ENCODE measurements around the gene UGT1A10. TPM values are rescaled to one million over a fixed set of nuclear protein-coding genes. Genes with fewer than 3 reads are reported as not detected.

Gene UGT1A10
- total and polyA plus RNA-seq, 2 of the 13 experiments (the other 11 are each of a cell fraction or from before 2014, with no cell fraction given) = not detected

DNA sequence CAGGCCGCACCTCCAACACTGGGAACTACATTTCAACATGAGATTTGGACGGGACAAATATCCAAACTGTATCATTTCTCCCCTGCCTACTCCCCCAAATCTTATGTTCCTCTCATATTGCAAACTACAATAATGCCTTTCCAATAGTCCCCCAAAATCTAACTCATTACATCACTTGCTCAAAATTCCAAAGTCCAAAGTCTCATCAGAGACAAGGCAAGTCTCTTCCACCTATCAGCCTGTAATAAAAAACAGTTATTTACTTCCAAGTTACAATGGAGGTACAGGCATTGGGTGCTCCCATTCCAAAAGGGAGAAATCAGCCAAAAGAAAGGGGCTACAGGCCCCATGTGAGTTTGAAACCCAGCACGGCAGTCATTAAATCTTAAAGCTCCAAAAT is 31.4 kb upstream of the UGT1A10 start:
- H3K9me3 ChIP-seq (ENCODE audit: low read length) = no peaks in the 10 kb centered on the region
- in situ Hi-C loops (cut with HindIII; ENCODE audit: extremely low pct_ligation_motif_present, low pct_unique_long_range_greater_than_20kb) = no loop called here
- DNase-seq (ENCODE audit: low spot score) (no peak), ATAC-seq (no peak), FAIRE-seq (no peak)
- no peak overlapping the region for H3K4me2 ChIP-seq (ENCODE audit: low read depth, low read length)
- H4K20me1 ChIP-seq (ENCODE audit: insufficient read depth, low read length) = no peaks in the 10 kb centered on the region
- H3K36me3 ChIP-seq (replicated peaks in 1 of 2; ENCODE audit: control insufficient read depth in 1 of 2, insufficient read depth in 2 of 2, low read length in 2 of 2) = no peaks in the 10 kb centered on the region
- H3K27me3 ChIP-seq (ENCODE audit: control insufficient read depth in 1 of 2, insufficient read depth in 2 of 2, low read length in 2 of 2) = 0 out of 5 replicates have a peak, but pooled peaks cover 0 to 1% of the 10 kb centered on the region in 2 experiments
- H3K27ac ChIP-seq (ENCODE audit: extremely low read length, insufficient read depth, low read length) = no peak overlapping the region
- WGBS (ENCODE audit: low lambda C conversion rate) = 76% methylated on average over 3 of the region's 3 CpGs
- BruUV-seq (replicated peaks) = no TSS peak
- CTCF ChIA-PET (ENCODE audit: low intra/inter-chr PET ratio, low total read pairs) = no interaction called here
- no peak overlapping the region for H3K4me3 ChIP-seq (replicated peaks in 1 of 3; ENCODE audit: insufficient read depth in 1 of 3, low read depth in 2 of 3, low read length in 3 of 3)
- intact Hi-C loops (cut with micrococcal nuclease; ENCODE audit: unreplicated experiment) = no loop called here
- H2AFZ ChIP-seq (ENCODE audit: low read length) = no peak overlapping the region
- no peak for TF ChIP-seq NFE2L1 (CRISPR knock-in tag; IDR thresholded peaks at IDR 0.05; ENCODE audit: borderline replicate concordance)
- no peak for TF ChIP-seq HNRNPUL1 (IDR thresholded peaks at IDR 0.05; ENCODE audit: low read depth, low read length)
- TF ChIP-seq MLLT10 (CRISPR knock-in tag; IDR thresholded peaks at IDR 0.05) = no peak
- TF ChIP-seq NKX3-1 (CRISPR knock-in tag; IDR thresholded peaks at IDR 0.05) = no peak
- TF ChIP-seq, protein P1, sequence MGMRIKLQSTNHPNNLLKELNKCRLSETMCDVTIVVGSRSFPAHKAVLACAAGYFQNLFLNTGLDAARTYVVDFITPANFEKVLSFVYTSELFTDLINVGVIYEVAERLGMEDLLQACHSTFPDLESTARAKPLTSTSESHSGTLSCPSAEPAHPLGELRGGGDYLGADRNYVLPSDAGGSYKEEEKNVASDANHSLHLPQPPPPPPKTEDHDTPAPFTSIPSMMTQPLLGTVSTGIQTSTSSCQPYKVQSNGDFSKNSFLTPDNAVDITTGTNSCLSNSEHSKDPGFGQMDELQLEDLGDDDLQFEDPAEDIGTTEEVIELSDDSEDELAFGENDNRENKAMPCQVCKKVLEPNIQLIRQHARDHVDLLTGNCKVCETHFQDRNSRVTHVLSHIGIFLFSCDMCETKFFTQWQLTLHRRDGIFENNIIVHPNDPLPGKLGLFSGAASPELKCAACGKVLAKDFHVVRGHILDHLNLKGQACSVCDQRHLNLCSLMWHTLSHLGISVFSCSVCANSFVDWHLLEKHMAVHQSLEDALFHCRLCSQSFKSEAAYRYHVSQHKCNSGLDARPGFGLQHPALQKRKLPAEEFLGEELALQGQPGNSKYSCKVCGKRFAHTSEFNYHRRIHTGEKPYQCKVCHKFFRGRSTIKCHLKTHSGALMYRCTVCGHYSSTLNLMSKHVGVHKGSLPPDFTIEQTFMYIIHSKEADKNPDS (CRISPR knock-in tag; IDR thresholded peaks at IDR 0.05) = no peak
- no peak for TF ChIP-seq EP300 (IDR thresholded peaks at IDR 0.05; ENCODE audit: low read depth in 2 of 2, low read length in 2 of 2)
- no peak for TF ChIP-seq EP300 (CRISPR knock-in tag; IDR thresholded peaks at IDR 0.05; ENCODE audit: borderline replicate concordance)
- TF ChIP-seq CEBPG (CRISPR knock-in tag; IDR thresholded peaks at IDR 0.05) = no peak
- TF ChIP-seq CAMTA2 (CRISPR knock-in tag; IDR thresholded peaks at IDR 0.05; ENCODE audit: borderline replicate concordance) = no peak
- no peak for TF ChIP-seq NFKB2 (CRISPR knock-in tag; IDR thresholded peaks at IDR 0.05; ENCODE audit: borderline replicate concordance)
- TF ChIP-seq ZNF180 (CRISPR knock-in tag; IDR thresholded peaks at IDR 0.05; ENCODE audit: borderline replicate concordance, low read depth) = no peak
- no peak for TF ChIP-seq ZNF567 (CRISPR knock-in tag; IDR thresholded peaks at IDR 0.05; ENCODE audit: borderline replicate concordance)
- TF ChIP-seq, protein P2, sequence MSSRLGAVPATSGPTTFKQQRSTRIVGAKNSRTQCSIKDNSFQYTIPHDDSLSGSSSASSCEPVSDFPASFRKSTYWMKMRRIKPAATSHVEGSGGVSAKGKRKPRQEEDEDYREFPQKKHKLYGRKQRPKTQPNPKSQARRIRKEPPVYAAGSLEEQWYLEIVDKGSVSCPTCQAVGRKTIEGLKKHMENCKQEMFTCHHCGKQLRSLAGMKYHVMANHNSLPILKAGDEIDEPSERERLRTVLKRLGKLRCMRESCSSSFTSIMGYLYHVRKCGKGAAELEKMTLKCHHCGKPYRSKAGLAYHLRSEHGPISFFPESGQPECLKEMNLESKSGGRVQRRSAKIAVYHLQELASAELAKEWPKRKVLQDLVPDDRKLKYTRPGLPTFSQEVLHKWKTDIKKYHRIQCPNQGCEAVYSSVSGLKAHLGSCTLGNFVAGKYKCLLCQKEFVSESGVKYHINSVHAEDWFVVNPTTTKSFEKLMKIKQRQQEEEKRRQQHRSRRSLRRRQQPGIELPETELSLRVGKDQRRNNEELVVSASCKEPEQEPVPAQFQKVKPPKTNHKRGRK (CRISPR knock-in tag; IDR thresholded peaks at IDR 0.05) = no peak
- no peak for TF ChIP-seq ZNF749 (CRISPR knock-in tag; IDR thresholded peaks at IDR 0.05; ENCODE audit: borderline replicate concordance)
- TF ChIP-seq ZNF850 (CRISPR knock-in tag; conservative IDR thresholded peaks at IDR 0.05) = no peak
- TF ChIP-seq, protein P3, sequence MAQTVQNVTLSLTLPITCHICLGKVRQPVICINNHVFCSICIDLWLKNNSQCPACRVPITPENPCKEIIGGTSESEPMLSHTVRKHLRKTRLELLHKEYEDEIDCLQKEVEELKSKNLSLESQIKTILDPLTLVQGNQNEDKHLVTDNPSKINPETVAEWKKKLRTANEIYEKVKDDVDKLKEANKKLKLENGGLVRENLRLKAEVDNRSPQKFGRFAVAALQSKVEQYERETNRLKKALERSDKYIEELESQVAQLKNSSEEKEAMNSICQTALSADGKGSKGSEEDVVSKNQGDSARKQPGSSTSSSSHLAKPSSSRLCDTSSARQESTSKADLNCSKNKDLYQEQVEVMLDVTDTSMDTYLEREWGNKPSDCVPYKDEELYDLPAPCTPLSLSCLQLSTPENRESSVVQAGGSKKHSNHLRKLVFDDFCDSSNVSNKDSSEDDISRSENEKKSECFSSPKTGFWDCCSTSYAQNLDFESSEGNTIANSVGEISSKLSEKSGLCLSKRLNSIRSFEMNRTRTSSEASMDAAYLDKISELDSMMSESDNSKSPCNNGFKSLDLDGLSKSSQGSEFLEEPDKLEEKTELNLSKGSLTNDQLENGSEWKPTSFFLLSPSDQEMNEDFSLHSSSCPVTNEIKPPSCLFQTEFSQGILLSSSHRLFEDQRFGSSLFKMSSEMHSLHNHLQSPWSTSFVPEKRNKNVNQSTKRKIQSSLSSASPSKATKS (CRISPR knock-in tag; IDR thresholded peaks at IDR 0.05) = no peak
- POLR2A ChIA-PET = no interaction called here
- H3K79me2 ChIP-seq (ENCODE audit: insufficient read depth, low read length) = no peaks in the 10 kb centered on the region
- H3K9ac ChIP-seq (ENCODE audit: insufficient read depth, low read depth, low read length) = no peak overlapping the region
- peaks cover 9% of the 10 kb centered on the region for H3K4me1 ChIP-seq (ENCODE audit: insufficient read depth, low read length)
